ENCODE data around the gene FN1.
A peak's percentile ranks its signal among the peaks of the same experiment; 100 is the strongest.
"Not testable (repeated sequence)": the region's sequence is repeated elsewhere in the genome, so short reads cannot be mapped to it uniquely, and the experiment has no call there.

Gene FN1

DNA sequence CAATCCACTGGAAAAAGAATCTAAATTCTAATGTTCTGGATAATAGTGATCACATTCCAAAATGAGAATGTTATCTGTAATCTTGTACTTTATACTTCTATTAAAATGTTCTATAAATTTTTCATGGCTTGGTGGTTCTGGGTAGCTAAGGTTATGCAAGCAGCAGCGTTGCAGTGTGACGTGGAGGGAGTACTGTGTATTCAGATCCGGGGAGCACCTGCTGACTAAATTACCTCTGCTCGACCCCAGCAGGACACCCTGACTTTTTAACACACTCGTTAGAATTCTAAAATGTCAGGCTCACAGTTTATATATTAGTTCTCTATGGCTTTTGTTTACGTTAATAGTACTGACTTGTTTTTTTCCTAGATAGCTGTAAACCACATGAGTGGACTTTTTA, 111.1 kb downstream of the FN1 start:
- DNase-seq = no peak

DNA sequence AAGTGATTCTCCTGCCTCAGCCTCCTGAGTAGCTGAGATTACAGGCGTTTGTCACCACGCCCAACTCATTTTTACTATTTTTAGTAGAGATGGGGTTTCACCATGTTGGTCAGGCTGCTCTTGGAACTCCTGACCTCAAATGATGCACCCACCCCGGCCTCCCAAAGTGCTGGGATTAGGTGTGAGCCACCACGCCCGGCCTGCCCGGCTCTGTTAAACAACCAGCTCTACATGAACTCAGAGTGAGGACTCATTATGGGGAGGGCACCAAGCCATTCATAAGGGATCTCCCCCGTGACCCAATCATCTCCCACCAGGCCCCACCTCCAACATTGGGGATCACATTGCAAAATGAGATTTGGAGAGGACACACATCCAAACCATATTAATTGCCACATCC, 115.2 kb downstream of the FN1 start:
- DNase-seq = no peak

DNA sequence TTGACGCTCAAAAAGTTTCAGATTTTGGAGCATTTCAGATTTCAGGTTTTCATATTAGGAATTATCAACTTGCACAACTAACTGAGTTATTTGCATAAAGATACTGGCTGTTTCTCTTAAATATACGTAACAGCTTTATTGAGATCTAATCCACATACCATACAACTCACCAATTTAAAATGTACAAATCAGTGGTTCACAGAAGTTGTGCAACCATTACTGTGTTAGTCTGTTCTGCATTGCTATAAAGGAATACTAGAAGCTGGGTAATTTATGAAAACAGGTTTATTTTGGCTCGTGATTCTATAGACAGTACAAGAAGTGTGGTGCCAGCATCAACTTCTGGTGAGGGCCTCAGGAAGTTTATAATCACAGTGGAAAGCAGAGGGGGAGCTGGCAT, 115.8 kb downstream of the FN1 start:
- no peak for DNase-seq

GRCh38 chr2:215319500-215319899, 116.4 kb downstream of the FN1 start:
- no peak for DNase-seq

- no peak for DNase-seq
Measured at GRCh38 chr2:215316336-215316735, 119.5 kb downstream of the FN1 start.

DNA sequence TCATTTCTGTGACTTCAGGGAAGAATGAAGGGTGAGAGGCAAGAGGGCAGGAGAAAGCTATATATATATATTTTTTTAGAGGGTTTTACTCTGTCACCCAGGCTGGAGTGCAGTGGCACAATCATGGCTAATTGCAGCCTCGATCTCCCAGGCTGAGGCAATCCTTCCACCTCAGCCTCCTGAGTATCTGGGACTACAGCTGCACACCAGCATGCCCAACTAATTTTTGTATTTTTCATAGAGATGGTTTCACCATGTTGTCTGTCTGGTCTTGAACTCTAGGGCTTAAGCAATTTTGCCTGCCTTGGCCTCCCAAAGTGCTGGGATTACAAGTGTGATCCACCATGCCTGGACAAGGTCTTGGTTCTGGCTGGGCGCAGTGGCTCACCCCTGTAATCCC, 120.6 kb downstream of the FN1 start:
- DNase-seq = no peak

GRCh38 chr2:215314896-215315295, 121.0 kb downstream of the FN1 start:
- DNase-seq = no peak

- DNase-seq = no peak
Measured at GRCh38 chr2:215313255-215313613, 122.6 kb downstream of the FN1 start.

DNA sequence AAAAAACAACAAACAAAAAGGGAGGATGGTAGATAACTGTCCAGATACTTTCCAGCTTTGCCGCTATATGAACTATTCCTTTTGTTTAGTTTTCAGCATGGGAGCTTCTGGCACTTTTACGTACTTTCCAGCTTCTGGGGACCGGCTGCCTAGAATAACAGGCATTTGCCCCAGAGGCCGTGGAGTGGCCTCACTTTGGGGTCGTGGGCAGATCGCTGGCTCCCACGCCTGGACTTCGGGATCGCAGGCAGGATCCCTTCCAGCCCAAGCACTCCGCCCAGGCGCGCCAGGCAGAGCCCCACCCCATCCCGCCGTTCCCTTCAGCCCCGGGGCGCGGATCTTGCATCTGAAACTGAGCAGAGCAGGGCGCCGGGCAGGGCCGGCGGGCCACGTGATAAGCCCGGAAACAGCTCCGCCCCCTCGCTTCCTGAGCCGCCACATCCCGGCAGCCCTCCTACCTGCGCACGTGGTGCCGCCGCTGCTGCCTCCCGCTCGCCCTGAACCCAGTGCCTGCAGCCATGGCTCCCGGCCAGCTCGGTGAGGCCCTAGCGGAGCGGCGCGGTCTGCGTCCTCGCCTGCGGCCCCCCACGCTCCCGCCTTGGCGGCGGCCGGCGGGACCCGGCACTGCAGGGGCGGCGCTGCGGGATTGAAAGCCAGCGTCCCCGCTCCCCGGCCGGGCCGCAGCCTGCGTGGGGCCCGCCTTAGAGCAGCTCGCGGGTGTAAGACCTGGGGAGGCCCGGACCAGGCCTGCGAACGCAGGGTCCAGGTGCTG, 124.1 kb downstream of the FN1 start, which contains the start of gene ATIC:
TSS of gene ATIC (plus strand) at position 435 of the 772 bp plus-strand sequence. CDS start at position 519, 84 bp downstream.
- peak; percentile 75 for DNase-seq

DNA sequence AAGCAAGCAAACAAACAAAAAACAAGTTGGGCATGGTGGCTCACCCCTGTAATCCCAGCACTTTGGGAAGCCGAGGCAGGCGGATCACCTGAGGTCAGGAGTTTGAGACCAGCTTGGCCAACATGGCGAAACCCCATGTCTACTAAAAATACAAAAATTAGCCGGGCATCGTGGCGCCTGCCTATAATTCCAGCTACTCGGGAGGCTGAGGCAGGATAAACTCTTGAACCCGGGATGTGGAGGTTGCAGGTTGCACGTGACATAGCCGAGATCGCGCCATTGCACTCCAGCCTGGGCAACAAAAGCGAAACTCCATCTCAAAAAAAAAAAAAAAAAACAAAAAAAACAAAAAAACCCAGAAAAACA, 124.6 kb downstream of the FN1 start:
- DNase-seq = not testable (repeated sequence)
